B cell (primary cell): ENCODE measurements around the gene HHAT. TPM values are rescaled to one million over a fixed set of nuclear protein-coding genes. Genes with fewer than 3 reads are reported as not detected.

Experiments used
- ATAC-seq: fragments of 200-7000 bp; cut with Tn5 transposase; one replicate; pipeline ENCODE4 v1.10.0; 2021; ENCODE audit warnings: low read depth, mild to moderate bottlenecking, moderate number of reproducible peaks, moderate library complexity
- CTCF ChIA-PET: fragments of 350-600 bp; sonication (Branson Sonifier 250); formaldehyde crosslinking; loops from one replicate; lab custom pipeline; 2021; ENCODE audit warnings: antibody characterized with exemption, inconsistent platforms; lab: Charles Lee
- POLR2A ChIA-PET: fragments of 350-600 bp; sonication (Branson Sonifier 250); formaldehyde crosslinking; loops from one replicate; lab custom pipeline; 2021; ENCODE audit warnings: antibody characterized with exemption; lab: Charles Lee
- DNase-seq: peaks from one replicate; pipeline ENCODE4 v3.0.0; 2013
- H2AFZ ChIP-seq: 2 replicates; pipeline ENCODE4 v1.6.1; 2012; ENCODE audit warnings: mild to moderate bottlenecking, low read depth, low read length; ENCODE audit not compliant: insufficient read depth, poor library complexity, severe bottlenecking
- H3K27ac ChIP-seq, 2 donors: 1 replicate in 1 of 2; 2 replicates in 1 of 2; pipeline ENCODE4 v1.5.1; 2012 to 2013; ENCODE audit warnings: low read length in 2 of 2, mild to moderate bottlenecking in 2 of 2, moderate library complexity in 1 of 2
- H3K27me3 ChIP-seq, 4 experiments: fragments of 200-600 bp in 1 of 4; sonication (generic) in 1 of 4; replicated peaks in 1 of 4; 1 replicate in 2 of 4; 2 replicates in 2 of 4; pipeline versions ENCODE4 v1.6.1 to v1.7.0; 2013 to 2016; ENCODE audit warnings: low read length in 3 of 4, mild to moderate bottlenecking in 2 of 4, mixed read lengths in 1 of 4, moderate library complexity in 1 of 4; ENCODE audit not compliant: insufficient read depth in 4 of 4, control insufficient read depth in 3 of 4; ENCODE audit errors: control extremely low read depth in 1 of 4
- H3K36me3 ChIP-seq, 2 experiments: replicated peaks in 1 of 2; 1 replicate in 1 of 2; 2 replicates in 1 of 2; pipeline versions ENCODE4 v1.6.1 to v1.7.1; 2013; ENCODE audit warnings: low read length in 1 of 2; ENCODE audit not compliant: insufficient read depth in 2 of 2, control insufficient read depth in 1 of 2; ENCODE audit errors: control extremely low read depth in 1 of 2, extremely low read depth in 1 of 2
- H3K4me1 ChIP-seq, 2 donors: fragments of 200-600 bp in 1 of 2; sonication (generic) in 1 of 2; 1 replicate in 1 of 2; 2 replicates in 1 of 2; pipeline versions ENCODE4 v1.5.1 to v1.6.1; 2013 to 2017; ENCODE audit warnings: low read length in 2 of 2; ENCODE audit not compliant: control insufficient read depth in 2 of 2, insufficient read depth in 2 of 2
- H3K4me2 ChIP-seq: replicated peaks from 2 replicates; pipeline ENCODE3; 2012; ENCODE audit warnings: mild to moderate bottlenecking, low read depth, low read length; ENCODE audit not compliant: poor library complexity, severe bottlenecking
- H3K4me3 ChIP-seq, 5 experiments: fragments of 200-600 bp in 1 of 5; sonication (generic) in 1 of 5; 1 replicate in 3 of 5; 2 replicates in 2 of 5; pipeline versions ENCODE4 v1.5.1 to v1.7.0; 2011 to 2016; ENCODE audit warnings: low read length in 4 of 5, mild to moderate bottlenecking in 4 of 5, low read depth in 2 of 5, control low read depth in 1 of 5, moderate library complexity in 1 of 5; ENCODE audit not compliant: insufficient read depth in 1 of 5; ENCODE audit errors: control extremely low read depth in 1 of 5, extremely low read depth in 1 of 5
- H3K79me2 ChIP-seq: fragments of 200-600 bp; sonication (generic); one replicate; pipeline ENCODE4 v1.6.0; 2016; ENCODE audit warnings: low read length; ENCODE audit not compliant: control insufficient read depth, insufficient read depth
- H3K9ac ChIP-seq: fragments of 200-600 bp; sonication (generic); 2 replicates; pipeline ENCODE4 v1.6.1; 2017; ENCODE audit warnings: mild to moderate bottlenecking, low read length, moderate library complexity
- H3K9me3 ChIP-seq, 3 donors: one replicate each; pipeline versions ENCODE4 v1.6.1 to v1.7.1; 2013; ENCODE audit warnings: low read length in 2 of 3; ENCODE audit not compliant: control insufficient read depth in 2 of 3, insufficient read depth in 1 of 3; ENCODE audit errors: control extremely low read depth in 1 of 3
- H4K20me1 ChIP-seq: 2 replicates; pipeline ENCODE4 v1.6.0; 2012; ENCODE audit warnings: mild to moderate bottlenecking, low read length; ENCODE audit not compliant: insufficient read depth, control insufficient read depth, poor library complexity, severe bottlenecking
- H3K27ac Mint-ChIP-seq: one replicate; pipeline ENCODE4 v1.8.0; 2021; ENCODE audit warnings: mixed read lengths
- H3K27me3 Mint-ChIP-seq: one replicate; pipeline ENCODE4 v1.8.0; 2021; ENCODE audit warnings: mixed read lengths
- H3K4me1 Mint-ChIP-seq: one replicate; pipeline ENCODE4 v1.8.0; 2021; ENCODE audit warnings: mixed read lengths
- H3K4me3 Mint-ChIP-seq: one replicate; pipeline ENCODE4 v1.8.0; 2021; ENCODE audit warnings: mixed read lengths
- H3K9me3 Mint-ChIP-seq: one replicate; pipeline ENCODE4 v1.8.0; 2022; ENCODE audit warnings: mixed read lengths; ENCODE audit not compliant: insufficient read depth
- EZH2 ChIP-seq: IDR thresholded peaks from 2 replicates; pipeline ENCODE4 v1.6.1; 2012; ENCODE audit warnings: borderline replicate concordance, low read depth, mild to moderate bottlenecking, moderate library complexity, low read length; ENCODE audit not compliant: insufficient read depth, poor library complexity, severe bottlenecking
- WGBS: methylation state at CpG from one replicate; pipeline ENCODE4 v1.1.5; 2013; ENCODE audit warnings: missing lambda C conversion rate; ENCODE audit not compliant: insufficient coverage; 5-methylcytosine and 5-hydroxymethylcytosine counted together
- intact Hi-C: fragments of 100-400 bp; cut with micrococcal nuclease; formaldehyde crosslinking; loops from one replicate; pipeline ENCODE4 v1.10.0; 2022
- polyA plus RNA-seq: library from polyadenylated mRNA; depleted of rRNA; stranded (reverse); fragments of >200 nt; gene quantifications from 2 replicates; pipeline ENCODE4 v1.2.3, GENCODE V29; 2012
- total RNA-seq, 2 donors: library from RNA; stranded (reverse); fragments of 120-200 nt in 1 of 2; gene quantifications; 1 replicate in 1 of 2; 2 replicates in 1 of 2; pipeline versions ENCODE4 v1.2.3 to v1.2.4, GENCODE V29; 2013 to 2022
- TF ChIP-seq, protein P1 (sequence below): fragments of 200-600 bp; IDR thresholded peaks from one replicate; pipeline ENCODE4 v1.8.0; 2022; ENCODE audit warnings: antibody characterized with exemption, mild to moderate bottlenecking

HHAT gene
- total and polyA plus RNA-seq, 2 donors (not counting 1 experiment from before 2014, with no cell fraction given): 4.0 to 28.2 TPM

DNA sequence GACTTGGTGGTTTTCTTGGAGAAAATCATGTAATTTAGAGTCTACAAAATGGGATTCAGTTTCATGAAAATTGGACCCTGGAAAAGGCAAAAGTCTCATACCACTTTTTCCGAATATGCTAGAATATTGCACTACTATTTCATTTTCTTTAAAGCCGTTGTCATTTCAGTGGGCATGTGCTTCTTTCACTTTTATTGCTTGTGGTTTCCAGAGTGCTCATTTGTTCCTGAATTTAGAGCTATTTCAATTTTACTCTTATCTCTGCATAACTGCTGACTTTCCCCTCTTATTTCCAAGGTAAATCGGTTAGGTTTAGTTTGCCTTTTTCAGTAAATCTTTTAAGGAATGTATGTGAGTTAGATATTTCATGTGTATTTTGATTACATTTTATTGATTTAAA is 11.6 kb downstream of the HHAT start:
- ChIA-PET POLR2A (interaction anchor here (1.2 to 2.1 kb wide), 2 partner anchors 11 to 12 kb away, joined by 4 to 6 read pairs; partner anchors contain the start of gene HHAT), CTCF (interaction anchor here (0.8 to 6.1 kb wide), 3 partner anchors 9 to 60 kb away, joined by 4 to 41 read pairs (median 4); partner anchors contain the start of gene HHAT)
- Mint-ChIP-seq H3K27me3 (no peaks in the 10 kb centered on the region), H3K27ac (peak overlapping the region; percentile 8), H3K9me3 (no peaks in the 10 kb centered on the region), H3K4me1 (peaks cover 20% of the 10 kb centered on the region), H3K4me3 (peak overlapping the region; percentile 44)
- H3K4me3 ChIP-seq: no peak overlapping the region
- intact Hi-C loops: loop anchor here (5.0 to 10.0 kb wide), 3 partner anchors 917 to 1237 kb away; partner anchors contain the start of genes RCOR3 and SLC30A1
- TF ChIP-seq, protein P1, sequence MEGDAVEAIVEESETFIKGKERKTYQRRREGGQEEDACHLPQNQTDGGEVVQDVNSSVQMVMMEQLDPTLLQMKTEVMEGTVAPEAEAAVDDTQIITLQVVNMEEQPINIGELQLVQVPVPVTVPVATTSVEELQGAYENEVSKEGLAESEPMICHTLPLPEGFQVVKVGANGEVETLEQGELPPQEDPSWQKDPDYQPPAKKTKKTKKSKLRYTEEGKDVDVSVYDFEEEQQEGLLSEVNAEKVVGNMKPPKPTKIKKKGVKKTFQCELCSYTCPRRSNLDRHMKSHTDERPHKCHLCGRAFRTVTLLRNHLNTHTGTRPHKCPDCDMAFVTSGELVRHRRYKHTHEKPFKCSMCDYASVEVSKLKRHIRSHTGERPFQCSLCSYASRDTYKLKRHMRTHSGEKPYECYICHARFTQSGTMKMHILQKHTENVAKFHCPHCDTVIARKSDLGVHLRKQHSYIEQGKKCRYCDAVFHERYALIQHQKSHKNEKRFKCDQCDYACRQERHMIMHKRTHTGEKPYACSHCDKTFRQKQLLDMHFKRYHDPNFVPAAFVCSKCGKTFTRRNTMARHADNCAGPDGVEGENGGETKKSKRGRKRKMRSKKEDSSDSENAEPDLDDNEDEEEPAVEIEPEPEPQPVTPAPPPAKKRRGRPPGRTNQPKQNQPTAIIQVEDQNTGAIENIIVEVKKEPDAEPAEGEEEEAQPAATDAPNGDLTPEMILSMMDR: no peak
- TF ChIP-seq EZH2: no peak
- no peaks in the 10 kb centered on the region for H3K27me3 ChIP-seq
- H4K20me1 ChIP-seq: no peaks in the 10 kb centered on the region
- H3K4me1 ChIP-seq: peaks cover 29 to 30% of the 10 kb centered on the region in 2 donors
- H3K4me2 ChIP-seq: peak overlapping the region; percentile 18
- no peak overlapping the region for H3K27ac ChIP-seq
- H3K79me2 ChIP-seq: no peaks in the 10 kb centered on the region
- WGBS: no CpG with 5 or more reads among the region's 3 CpGs
- H3K36me3 ChIP-seq: no peaks in the 10 kb centered on the region
- no peak overlapping the region for H3K9ac ChIP-seq
- peak overlapping the region; percentile 9 for H2AFZ ChIP-seq
- no peak for DNase-seq
- no peak for ATAC-seq
- H3K9me3 ChIP-seq: no peaks in the 10 kb centered on the region

DNA sequence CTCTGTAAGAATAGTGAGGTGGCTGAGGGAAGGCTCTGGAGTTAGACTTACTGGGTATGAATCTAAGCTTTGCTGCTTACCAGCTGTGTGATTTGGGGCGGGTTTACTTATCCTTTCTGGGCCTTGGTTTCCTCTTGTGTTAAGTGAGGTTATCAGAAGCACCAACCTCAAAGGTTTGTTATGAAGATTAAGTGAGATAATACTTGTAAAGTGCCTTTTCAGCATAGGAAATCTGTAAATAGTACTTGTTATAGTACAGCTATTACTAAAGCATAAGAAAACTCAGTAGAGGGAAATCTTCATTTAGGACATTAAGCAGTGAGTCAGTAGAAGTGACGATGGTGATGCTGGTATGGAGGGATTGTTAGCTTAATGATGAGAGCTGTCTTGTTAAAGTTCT is 12.1 kb downstream of the HHAT start:
- POLR2A ChIA-PET: interaction anchor here (1.2 to 2.1 kb wide), 2 partner anchors 11 to 12 kb away, joined by 4 to 6 read pairs; partner anchors contain the start of gene HHAT
- ATAC-seq: no peak
- H3K27ac ChIP-seq: no peak overlapping the region

More for the DNA sequence above, 12.1 kb downstream of the HHAT start:
- no peaks in the 10 kb centered on the region for H3K9me3 ChIP-seq
- H3K27me3 Mint-ChIP-seq: no peaks in the 10 kb centered on the region
- H3K4me3 ChIP-seq: no peak overlapping the region
- no peak overlapping the region for H3K4me3 Mint-ChIP-seq
- H3K27me3 ChIP-seq: no peaks in the 10 kb centered on the region
- no peak for DNase-seq
- TF ChIP-seq EZH2: no peak
- TF ChIP-seq, protein P1: no peak
- no peaks in the 10 kb centered on the region for H4K20me1 ChIP-seq
- 67% methylated on average over 1 of the region's 2 CpGs for WGBS
- H3K4me2 ChIP-seq: peak overlapping the region; percentile 18
- intact Hi-C loops: loop anchor here (5.0 to 10.0 kb wide), 3 partner anchors 916 to 1236 kb away; partner anchors contain the start of genes RCOR3 and SLC30A1
- H3K79me2 ChIP-seq: no peaks in the 10 kb centered on the region
- H3K4me1 Mint-ChIP-seq: peaks cover 20% of the 10 kb centered on the region
- CTCF ChIA-PET: interaction anchor here (0.8 to 6.1 kb wide), 4 partner anchors 10 to 60 kb away, joined by 4 to 41 read pairs (median 4); partner anchors contain the start of gene HHAT
- H3K9me3 Mint-ChIP-seq: no peaks in the 10 kb centered on the region
- no peaks in the 10 kb centered on the region for H3K36me3 ChIP-seq
- H3K4me1 ChIP-seq: peaks cover 29 to 30% of the 10 kb centered on the region in 2 donors
- no peak overlapping the region for H2AFZ ChIP-seq
- peak overlapping the region; percentile 4 for H3K27ac Mint-ChIP-seq
- no peak overlapping the region for H3K9ac ChIP-seq
